ENCODE results near the gene SNX5.

Gene SNX5

GRCh38 chr20:17968366-17969277, at the start of gene SNX5, which contains the start of gene MGME1:
SNX5 (minus strand) TSS chr20:17968794; CDS start chr20:17968425, 369 bp downstream.
MGME1 (plus strand) TSS chr20:17969018; CDS start chr20:17969860, 842 bp downstream.
- in situ Hi-C loops (cut with MboI; ENCODE audit: low sequenced_read_pairs): no loop called here

GRCh38 chr20:18018100-18018499, 49.5 kb upstream of the SNX5 start:
- in situ Hi-C loops (cut with MboI; ENCODE audit: low sequenced_read_pairs): no loop called here

GRCh38 chr20:18016772-18017171, 48.2 kb upstream of the SNX5 start:
- in situ Hi-C loops (cut with MboI; ENCODE audit: low sequenced_read_pairs): no loop called here

DNA sequence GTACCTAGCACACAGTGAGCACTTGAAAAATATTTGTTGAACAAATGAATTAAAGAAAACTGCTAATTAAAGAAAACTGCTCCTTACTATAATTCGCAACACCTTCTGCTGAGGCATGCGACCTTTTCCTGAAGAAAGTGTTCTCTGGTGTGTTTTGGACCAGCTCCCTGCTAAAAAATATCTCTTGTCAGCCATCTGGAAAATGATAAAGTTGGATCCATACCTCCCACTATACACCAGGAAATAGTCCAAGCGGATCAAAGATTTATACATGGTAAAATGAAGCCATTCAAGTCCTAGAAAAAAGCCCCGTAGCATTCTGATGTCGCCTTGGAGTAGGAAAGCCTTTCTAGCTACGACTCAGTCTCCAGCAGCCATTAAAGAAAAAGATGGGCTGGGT, 45.8 kb upstream of the SNX5 start:
- in situ Hi-C loops (cut with MboI; ENCODE audit: low sequenced_read_pairs): no loop called here

GRCh38 chr20:18012901-18013300, 44.3 kb upstream of the SNX5 start:
- in situ Hi-C loops (cut with MboI; ENCODE audit: low sequenced_read_pairs): no loop called here

DNA sequence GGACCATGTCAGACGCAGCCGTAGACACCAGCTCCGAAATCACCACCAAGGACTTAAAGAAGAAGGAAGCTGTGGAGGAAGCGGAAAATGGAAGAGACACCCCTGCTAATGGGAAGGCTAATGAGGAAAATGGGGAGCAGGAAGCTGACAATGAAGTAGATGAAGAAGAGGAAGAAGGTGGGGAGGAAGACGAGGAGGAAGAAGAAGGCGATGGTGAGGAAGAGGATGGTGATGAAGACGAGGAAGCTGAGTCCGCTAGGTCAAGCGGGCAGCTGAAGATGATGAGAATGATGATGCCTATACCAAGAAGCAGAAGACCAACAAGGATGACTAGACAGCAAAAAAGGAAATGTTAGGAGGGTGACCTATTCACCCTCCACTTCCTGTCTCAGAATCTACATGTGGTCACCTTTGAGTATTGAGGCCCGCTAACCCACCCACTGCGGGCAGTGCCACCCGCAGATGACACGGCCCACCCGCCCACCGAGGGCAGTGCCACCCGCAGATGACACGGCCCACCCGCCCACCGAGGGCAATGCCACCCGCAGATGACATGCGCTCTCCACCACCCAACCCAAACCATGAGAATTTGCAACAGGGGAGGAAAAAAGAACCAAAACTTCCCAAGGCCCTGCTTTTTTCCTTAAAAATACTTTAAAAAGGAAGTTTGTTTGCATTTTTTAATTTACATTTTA, 43.5 kb upstream of the SNX5 start:
- in situ Hi-C loops (cut with MboI; ENCODE audit: low sequenced_read_pairs): no loop called here

DNA sequence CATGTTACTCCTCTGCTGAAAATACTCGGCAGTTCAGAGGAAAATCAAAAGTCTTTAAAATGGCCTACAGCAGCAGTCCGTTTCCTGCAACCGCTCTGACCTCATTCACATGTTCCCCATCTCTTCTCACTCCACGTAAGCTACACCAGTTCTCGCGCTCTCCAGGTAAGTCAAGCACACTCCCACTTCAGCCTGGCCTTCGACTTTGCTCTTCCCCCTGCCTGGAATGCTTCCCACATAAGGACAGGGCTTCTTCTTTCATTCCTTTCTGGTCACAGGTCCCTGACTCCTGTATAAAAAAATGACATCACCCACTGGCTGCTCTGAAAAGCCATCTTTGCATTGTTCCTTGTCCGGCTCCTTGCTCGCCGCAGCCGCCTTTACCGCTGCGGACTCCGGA, 42.9 kb upstream of the SNX5 start:
- in situ Hi-C loops (cut with MboI; ENCODE audit: low sequenced_read_pairs): no loop called here

GRCh38 chr20:18009116-18009515, 40.5 kb upstream of the SNX5 start:
- in situ Hi-C loops (cut with MboI; ENCODE audit: low sequenced_read_pairs): no loop called here

DNA sequence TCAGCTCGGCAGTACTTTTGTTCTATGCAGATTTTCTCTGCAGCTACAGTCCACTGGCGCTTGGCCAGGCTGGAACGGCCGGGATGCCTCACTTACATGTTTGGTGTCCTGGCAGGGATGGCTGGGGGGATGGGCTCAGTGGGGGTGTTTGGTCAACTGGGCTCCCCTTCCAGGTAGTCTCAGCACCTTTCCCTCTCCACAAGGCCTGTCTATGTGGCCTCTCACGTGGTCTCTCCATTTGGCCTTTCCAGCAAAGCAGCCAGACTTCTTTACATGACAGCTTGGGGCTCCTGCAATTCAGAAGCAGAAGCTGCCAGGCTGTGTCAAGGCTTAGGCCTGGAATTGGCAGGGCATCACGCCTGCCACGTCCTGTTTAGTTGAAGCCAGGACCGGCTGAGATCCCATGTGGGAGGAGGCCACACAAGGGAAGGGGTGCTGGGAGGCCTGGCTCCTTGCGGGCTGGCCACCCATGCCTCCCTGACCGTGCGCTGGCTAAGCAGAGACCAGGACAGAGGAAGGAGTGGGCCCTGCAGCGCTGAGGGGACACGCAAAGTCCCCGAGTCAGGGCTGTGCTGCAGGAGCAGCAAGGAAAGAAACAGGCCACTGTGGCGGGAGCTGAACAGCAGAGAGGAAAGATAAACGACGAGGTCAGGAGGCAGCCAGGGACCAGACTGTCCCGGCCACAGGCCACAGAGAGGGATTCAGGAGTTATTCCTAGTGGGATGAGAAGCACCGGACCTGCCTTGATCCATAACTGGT, 39.1 kb upstream of the SNX5 start:
- in situ Hi-C loops (cut with MboI; ENCODE audit: low sequenced_read_pairs): no loop called here

- in situ Hi-C loops (cut with MboI; ENCODE audit: low sequenced_read_pairs): no loop called here
These were observed 38.1 kb upstream of the SNX5 start for GRCh38 chr20:18006684-18007083.

GRCh38 chr20:18005990-18006364, 37.4 kb upstream of the SNX5 start:
- in situ Hi-C loops (cut with MboI; ENCODE audit: low sequenced_read_pairs): no loop called here

DNA sequence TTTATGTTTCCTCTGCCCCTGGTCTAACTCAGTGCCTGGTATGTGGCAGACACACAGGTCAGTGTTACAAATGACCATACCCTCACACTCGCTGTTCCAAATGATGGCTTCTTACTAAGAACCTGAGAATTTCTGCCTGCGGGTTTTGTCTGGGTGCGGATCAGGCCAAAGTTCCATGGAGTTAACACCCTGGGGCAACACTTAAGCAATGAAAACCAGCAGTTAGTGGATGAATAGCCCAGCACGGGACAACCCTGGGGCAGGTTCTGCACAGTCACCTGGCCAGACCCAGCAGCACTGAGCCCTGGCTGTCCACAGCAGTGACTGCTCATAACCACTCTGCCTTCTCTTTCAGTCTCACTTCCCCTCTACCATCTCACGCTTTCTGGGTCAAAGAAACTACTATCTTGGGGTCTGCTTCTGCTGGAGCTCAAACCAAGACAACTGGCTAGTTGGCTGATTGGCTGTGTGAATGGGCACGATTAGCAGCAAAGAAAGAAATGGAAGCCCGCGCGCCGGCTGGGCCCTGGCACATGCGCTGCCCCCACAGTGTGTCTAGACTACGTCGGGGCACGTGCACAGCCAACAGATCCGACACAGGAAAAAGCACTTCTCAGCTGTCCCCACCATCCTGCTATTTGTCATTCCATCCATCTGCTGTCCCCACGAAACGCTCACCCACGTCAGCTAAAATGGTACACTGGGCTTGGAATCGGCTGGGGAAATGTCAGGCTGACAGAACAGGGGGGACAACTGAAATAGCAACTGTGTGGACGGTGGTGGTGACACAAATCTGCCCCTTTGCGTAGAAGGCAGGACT, 36.8 kb upstream of the SNX5 start:
- in situ Hi-C loops (cut with MboI; ENCODE audit: low sequenced_read_pairs): no loop called here

DNA sequence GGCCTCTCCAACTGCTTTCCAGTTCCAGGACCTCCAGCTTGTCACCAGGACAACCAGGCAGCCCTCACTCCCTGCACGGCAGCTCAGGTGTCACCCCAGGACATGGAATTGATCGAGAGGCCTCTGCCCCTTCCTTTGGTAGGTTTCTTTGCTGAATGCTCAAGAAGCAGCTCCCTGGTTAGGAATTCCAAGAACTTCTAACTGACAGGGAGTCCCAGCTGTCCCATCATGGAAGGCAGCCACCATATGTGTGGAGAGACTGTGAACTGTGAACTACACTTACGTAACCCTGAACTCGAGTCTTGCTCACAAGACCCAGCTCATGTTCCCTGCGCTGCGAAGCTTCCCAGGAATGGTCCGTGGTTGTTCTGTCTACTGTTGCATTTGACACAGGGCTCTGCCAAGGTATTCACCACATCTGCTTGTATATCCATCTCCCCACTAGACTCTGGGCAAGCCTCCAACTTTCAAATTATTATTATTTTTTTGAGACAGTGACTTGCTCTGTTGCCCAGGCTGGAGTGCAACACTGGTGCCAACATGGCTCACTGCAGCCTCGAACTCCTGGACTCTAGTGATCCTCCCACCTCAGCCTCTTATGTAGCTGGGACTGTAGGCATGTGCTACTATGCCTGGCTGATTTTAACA, 35.9 kb upstream of the SNX5 start:
- in situ Hi-C loops (cut with MboI; ENCODE audit: low sequenced_read_pairs): no loop called here

GRCh38 chr20:18003897-18004296, 35.3 kb upstream of the SNX5 start:
- in situ Hi-C loops (cut with MboI; ENCODE audit: low sequenced_read_pairs): no loop called here

GRCh38 chr20:18001131-18001921, 32.7 kb upstream of the SNX5 start:
- in situ Hi-C loops (cut with MboI; ENCODE audit: low sequenced_read_pairs): no loop called here

DNA sequence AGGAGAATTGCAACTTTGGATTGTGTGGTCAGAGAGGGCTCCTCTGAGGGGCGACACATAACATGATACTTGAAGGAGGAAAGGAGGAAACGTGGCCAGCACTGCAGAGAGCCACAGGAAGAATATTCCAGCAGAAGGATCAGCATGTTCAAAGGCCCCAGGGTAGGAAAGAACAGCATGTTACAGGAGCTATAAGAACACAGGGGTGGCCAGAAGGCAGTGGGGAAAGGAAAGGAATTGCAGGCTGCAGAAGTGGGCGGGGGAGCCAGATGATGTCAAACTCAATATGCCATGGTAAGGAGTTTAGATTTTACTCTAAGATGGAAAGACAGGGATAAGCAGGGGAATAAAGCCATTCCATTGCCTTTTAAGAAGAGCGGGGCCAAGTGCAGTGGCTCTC, 31.0 kb upstream of the SNX5 start:
- in situ Hi-C loops (cut with MboI; ENCODE audit: low sequenced_read_pairs): no loop called here

DNA sequence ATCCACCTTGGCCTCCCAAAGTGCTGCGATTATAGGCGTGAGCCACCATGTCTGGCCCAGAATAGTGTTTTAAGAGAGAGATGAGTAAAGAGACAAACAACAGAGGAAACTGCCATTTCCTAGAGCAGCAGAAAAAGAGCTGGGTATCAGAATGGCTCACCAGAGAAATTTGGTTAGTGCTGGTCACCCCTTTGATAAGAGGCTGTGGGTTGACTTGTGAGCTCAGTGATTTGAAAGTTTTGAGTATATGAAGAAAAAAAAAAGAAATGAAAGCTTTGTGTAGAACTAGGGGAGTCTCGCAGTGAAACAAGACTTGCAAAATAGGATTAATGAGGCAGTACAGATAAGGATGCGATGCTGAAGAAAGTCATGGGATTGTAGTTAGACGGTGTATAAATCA, 29.9 kb upstream of the SNX5 start:
- in situ Hi-C loops (cut with MboI; ENCODE audit: low sequenced_read_pairs): no loop called here

DNA sequence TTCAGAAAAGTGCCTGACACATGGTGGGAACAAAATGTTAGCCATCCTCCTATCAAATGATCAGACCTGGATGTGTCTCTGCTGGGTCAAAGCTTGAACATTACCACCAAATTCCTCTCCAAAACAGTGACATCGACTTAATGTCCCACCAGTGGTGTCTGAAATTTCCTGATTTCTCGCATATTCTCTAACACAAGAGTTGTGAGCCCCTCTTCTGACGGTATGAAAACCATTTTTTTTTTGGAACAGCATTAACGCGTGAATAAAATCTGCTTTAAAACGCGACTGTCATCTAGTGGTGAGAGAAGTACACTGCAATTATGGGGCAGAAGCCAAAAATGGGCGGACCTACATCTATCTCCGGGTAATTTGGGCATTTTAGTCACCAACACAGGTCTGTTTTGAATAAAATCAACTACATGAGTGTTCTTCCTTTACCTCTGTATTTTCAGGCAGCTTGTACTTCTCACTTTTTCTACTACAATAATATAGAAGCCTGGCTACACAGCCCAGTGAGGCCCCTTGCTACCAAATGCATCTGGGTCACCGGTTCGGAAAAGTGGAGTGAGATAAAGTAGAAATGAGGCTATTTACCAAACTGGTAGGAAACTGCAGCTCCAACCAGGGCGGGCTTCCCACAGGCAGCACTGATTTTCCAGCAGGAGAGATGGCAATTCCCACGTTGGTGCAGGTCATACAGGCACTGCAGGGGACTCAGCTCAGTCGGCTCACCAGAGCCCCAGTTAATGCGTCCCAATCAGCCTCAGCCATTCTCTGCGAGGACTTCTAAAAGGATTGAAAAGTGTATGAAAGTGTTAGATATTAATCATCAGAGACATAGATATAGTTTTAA, 27.6 kb upstream of the SNX5 start:
- in situ Hi-C loops (cut with MboI; ENCODE audit: low sequenced_read_pairs): no loop called here
